SH-SY5Y (cell line): ENCODE data around the gene GPSM1.

Source experiments
- GATA2 ChIP-seq: IDR thresholded peaks from 2 replicates; pipeline ENCODE4 v1.6.1; 2011; ENCODE audit warnings: mild to moderate bottlenecking, low read depth, low read length
- GATA3 ChIP-seq: IDR thresholded peaks from 2 replicates; pipeline ENCODE4 v1.6.1; 2011; ENCODE audit warnings: low read depth, mild to moderate bottlenecking, low read length, moderate library complexity

GPSM1 gene

GRCh38 chr9:136355616-136356557 lies 28.5 kb downstream of the GPSM1 start:
- no peak for TF ChIP-seq GATA2
- TF ChIP-seq GATA3: no peak

GRCh38 chr9:136357202-136357725 lies 29.9 kb downstream of the GPSM1 start:
- TF ChIP-seq GATA2 (no peak), GATA3 (no peak)

GRCh38 chr9:136358016-136358415 lies 30.7 kb downstream of the GPSM1 start:
- TF ChIP-seq GATA3 (no peak), GATA2 (no peak)

- TF ChIP-seq GATA2 (no peak), GATA3 (no peak)
These were observed 31.5 kb downstream of the GPSM1 start for GRCh38 chr9:136358888-136359287.

GRCh38 chr9:136359774-136360718 lies 32.7 kb downstream of the GPSM1 start:
- TF ChIP-seq GATA3: no peak
- no peak for TF ChIP-seq GATA2

GRCh38 chr9:136361047-136361753 lies 33.9 kb downstream of the GPSM1 start:
- TF ChIP-seq GATA3: no peak
- TF ChIP-seq GATA2: no peak

- TF ChIP-seq GATA2 (no peak; the same call in 1 of the 2 replicates), GATA3 (no peak)
These were observed 34.6 kb downstream of the GPSM1 start for GRCh38 chr9:136361754-136362449.

- TF ChIP-seq GATA3 (no peak), GATA2 (no peak)
These were observed 35.1 kb downstream of the GPSM1 start for GRCh38 chr9:136362450-136362784.

GRCh38 chr9:136363106-136363948 lies 36.0 kb downstream of the GPSM1 start, which contains the start of gene DNLZ:
Gene DNLZ, minus strand, starts transcription at chr9:136363744. Its CDS starts 30 bp downstream, at chr9:136363714.
- no peak for TF ChIP-seq GATA2
- TF ChIP-seq GATA3: no peak

- TF ChIP-seq GATA2: no peak
- no peak for TF ChIP-seq GATA3
These were observed 36.8 kb downstream of the GPSM1 start for GRCh38 chr9:136363949-136364748.

- TF ChIP-seq GATA2 (no peak), GATA3 (no peak)
These were observed 37.8 kb downstream of the GPSM1 start for GRCh38 chr9:136364942-136365774.
